HFF-Myc (cell line): ENCODE data around the gene HDAC7.

Source experiments
- DNase-seq: peaks from one replicate; pipeline ENCODE4 v3.0.0-alpha.2; 2011; ENCODE audit warnings: low read depth; ENCODE audit errors: extremely low read depth
- H3K4me3 ChIP-seq: replicated peaks from 2 replicates; pipeline ENCODE4 v1.5.1; 2011; ENCODE audit warnings: low read depth, mild to moderate bottlenecking, control low read depth, low read length
- TF ChIP-seq, protein P1 (sequence below): IDR thresholded peaks from 2 replicates; pipeline ENCODE4 v1.5.1; 2012; ENCODE audit warnings: mild to moderate bottlenecking, low read depth, low read length, control low read depth; ENCODE audit errors: missing control alignments

HDAC7 gene

GRCh38 chr12:47737936-47738594 lies 81.6 kb downstream of the HDAC7 start:
- H3K4me3 ChIP-seq, result no peak overlapping the region
- TF ChIP-seq, protein P1, sequence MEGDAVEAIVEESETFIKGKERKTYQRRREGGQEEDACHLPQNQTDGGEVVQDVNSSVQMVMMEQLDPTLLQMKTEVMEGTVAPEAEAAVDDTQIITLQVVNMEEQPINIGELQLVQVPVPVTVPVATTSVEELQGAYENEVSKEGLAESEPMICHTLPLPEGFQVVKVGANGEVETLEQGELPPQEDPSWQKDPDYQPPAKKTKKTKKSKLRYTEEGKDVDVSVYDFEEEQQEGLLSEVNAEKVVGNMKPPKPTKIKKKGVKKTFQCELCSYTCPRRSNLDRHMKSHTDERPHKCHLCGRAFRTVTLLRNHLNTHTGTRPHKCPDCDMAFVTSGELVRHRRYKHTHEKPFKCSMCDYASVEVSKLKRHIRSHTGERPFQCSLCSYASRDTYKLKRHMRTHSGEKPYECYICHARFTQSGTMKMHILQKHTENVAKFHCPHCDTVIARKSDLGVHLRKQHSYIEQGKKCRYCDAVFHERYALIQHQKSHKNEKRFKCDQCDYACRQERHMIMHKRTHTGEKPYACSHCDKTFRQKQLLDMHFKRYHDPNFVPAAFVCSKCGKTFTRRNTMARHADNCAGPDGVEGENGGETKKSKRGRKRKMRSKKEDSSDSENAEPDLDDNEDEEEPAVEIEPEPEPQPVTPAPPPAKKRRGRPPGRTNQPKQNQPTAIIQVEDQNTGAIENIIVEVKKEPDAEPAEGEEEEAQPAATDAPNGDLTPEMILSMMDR, result no peak
- no peak for DNase-seq

GRCh38 chr12:47736877-47737676 lies 82.6 kb downstream of the HDAC7 start:
- TF ChIP-seq, protein P1, result no peak
- peak; percentile 66 for DNase-seq
- H3K4me3 ChIP-seq, result no peak overlapping the region

DNA sequence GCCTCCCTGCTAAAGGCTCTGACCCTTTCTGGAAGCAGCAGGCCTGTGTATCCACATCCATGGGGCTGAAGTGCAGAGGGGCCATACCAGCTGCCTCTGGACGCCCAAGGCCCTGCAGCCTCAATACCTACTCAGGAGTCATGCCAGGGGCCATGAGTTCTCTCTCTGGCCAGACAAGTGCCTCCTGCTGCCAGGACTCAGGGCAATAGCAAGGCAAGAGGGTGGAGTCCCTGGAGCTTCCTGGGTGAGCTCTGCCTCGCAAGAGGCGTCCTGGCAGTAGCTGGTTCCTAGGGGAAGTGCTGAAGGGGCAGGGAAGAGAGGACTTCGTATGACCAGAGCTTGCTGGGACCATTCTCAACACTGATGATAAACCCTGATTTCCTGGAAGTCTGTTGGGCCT lies 83.5 kb downstream of the HDAC7 start:
- H3K4me3 ChIP-seq, result no peak overlapping the region
- no peak for DNase-seq
- TF ChIP-seq, protein P1, result no peak

GRCh38 chr12:47735649-47736048 lies 84.1 kb downstream of the HDAC7 start:
- TF ChIP-seq, protein P1, result no peak
- DNase-seq, result no peak
- H3K4me3 ChIP-seq, result no peak overlapping the region

GRCh38 chr12:47734725-47735480 lies 84.8 kb downstream of the HDAC7 start:
- DNase-seq, result no peak
- TF ChIP-seq, protein P1, result no peak

DNA sequence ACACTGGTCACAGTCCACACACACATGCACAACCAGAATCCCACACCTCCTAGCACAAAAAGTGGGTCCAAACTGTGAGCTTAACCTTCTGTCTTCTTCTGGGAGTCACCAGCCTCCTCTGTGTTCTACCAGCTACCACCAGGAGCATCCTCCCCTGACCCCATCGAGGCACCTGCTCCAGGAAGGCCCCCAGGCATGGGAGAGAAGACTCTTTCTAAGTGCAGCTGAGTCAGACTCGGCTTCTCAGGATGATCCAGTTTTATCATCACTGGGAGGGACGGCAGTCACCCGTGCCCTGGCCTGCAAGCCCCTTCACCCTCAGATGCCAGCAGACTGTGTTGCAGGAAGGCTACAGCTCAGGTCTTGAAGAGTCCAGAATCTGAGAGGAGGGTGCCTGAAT lies 86.6 kb downstream of the HDAC7 start:
- no peak for DNase-seq

More at GRCh38 chr12:47734725-47735480, 84.8 kb downstream of the HDAC7 start:
- H3K4me3 ChIP-seq, result no peak overlapping the region

More for the DNA sequence above, 86.6 kb downstream of the HDAC7 start:
- TF ChIP-seq, protein P1, result no peak
- H3K4me3 ChIP-seq, result no peak overlapping the region
